ENCODE data around the gene GSTM4.

GSTM4 gene

DNA sequence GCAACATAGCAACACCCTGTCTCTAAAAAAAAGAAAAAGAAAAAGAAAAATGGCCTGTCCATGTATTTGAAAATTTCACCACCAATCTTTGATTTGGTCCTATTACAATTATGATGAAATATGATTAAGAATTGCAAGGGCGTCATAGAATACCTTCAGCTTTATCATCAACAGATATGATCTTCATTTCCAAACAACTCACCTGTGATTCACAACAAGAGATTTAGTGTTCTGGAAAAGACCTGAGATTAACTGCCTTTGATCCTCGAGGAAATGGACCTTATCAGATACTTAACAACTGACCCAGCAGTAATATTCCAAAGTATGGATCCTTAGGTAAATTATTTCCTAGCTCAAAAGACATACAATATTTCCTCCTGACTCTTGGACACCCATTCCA, 3.5 kb upstream of the GSTM4 start:
- H3K36me3 ChIP-seq (ENCODE audit: insufficient read depth, low read length) = no peaks in the 10 kb centered on the region
- no peaks in the 10 kb centered on the region for H3K9me3 ChIP-seq (ENCODE audit: low read length)
- H3K27ac ChIP-seq (ENCODE audit: low read depth, low read length, poor library complexity, severe bottlenecking) = no peak overlapping the region
- 0 out of 2 replicates have a peak, but pooled peaks cover 8% of the 10 kb centered on the region for H3K27me3 ChIP-seq (ENCODE audit: insufficient read depth, low read length)
- no peaks in the 10 kb centered on the region for H4K20me1 ChIP-seq (ENCODE audit: insufficient read depth, low read length)
- no peak for TF ChIP-seq EZH2 (IDR thresholded peaks at IDR 0.05; ENCODE audit: borderline replicate concordance, low read length)
- TF ChIP-seq, protein P1, sequence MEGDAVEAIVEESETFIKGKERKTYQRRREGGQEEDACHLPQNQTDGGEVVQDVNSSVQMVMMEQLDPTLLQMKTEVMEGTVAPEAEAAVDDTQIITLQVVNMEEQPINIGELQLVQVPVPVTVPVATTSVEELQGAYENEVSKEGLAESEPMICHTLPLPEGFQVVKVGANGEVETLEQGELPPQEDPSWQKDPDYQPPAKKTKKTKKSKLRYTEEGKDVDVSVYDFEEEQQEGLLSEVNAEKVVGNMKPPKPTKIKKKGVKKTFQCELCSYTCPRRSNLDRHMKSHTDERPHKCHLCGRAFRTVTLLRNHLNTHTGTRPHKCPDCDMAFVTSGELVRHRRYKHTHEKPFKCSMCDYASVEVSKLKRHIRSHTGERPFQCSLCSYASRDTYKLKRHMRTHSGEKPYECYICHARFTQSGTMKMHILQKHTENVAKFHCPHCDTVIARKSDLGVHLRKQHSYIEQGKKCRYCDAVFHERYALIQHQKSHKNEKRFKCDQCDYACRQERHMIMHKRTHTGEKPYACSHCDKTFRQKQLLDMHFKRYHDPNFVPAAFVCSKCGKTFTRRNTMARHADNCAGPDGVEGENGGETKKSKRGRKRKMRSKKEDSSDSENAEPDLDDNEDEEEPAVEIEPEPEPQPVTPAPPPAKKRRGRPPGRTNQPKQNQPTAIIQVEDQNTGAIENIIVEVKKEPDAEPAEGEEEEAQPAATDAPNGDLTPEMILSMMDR (IDR thresholded peaks at IDR 0.05; ENCODE audit: low read length) = no peak
- H3K9ac ChIP-seq (ENCODE audit: low read length) = no peak overlapping the region
- H3F3A ChIP-seq (ENCODE audit: insufficient read depth, low read length) = 0 out of 2 replicates have a peak, but pooled peaks cover 3% of the 10 kb centered on the region
- H3K79me2 ChIP-seq (ENCODE audit: insufficient read depth, low read length) = no peaks in the 10 kb centered on the region
- H2AFZ ChIP-seq (ENCODE audit: low read length) = no peak overlapping the region
- H3K4me3 ChIP-seq (ENCODE audit: low read depth, low read length, poor library complexity, severe bottlenecking) = no peak overlapping the region
- peaks cover 20% of the 10 kb centered on the region for H3K4me1 ChIP-seq (ENCODE audit: insufficient read depth, low read length, severe bottlenecking)
- no peak overlapping the region for H3K4me2 ChIP-seq (ENCODE audit: low read length)
- no peaks in the 10 kb centered on the region for H3K9me2 ChIP-seq (ENCODE audit: low read depth, low read length)

GRCh38 chr1:109653306-109653705, 2.6 kb upstream of the GSTM4 start:
- no peak overlapping the region for H3K27ac ChIP-seq (ENCODE audit: low read depth, low read length, poor library complexity, severe bottlenecking)
- H3K36me3 ChIP-seq (ENCODE audit: insufficient read depth, low read length) = no peaks in the 10 kb centered on the region
- no peaks in the 10 kb centered on the region for H3K9me2 ChIP-seq (ENCODE audit: low read depth, low read length)
- no peak overlapping the region for H2AFZ ChIP-seq (ENCODE audit: low read length)
- no peaks in the 10 kb centered on the region for H3K79me2 ChIP-seq (ENCODE audit: insufficient read depth, low read length)
- no peak overlapping the region for H3K4me3 ChIP-seq (ENCODE audit: low read depth, low read length, poor library complexity, severe bottlenecking)
- no peaks in the 10 kb centered on the region for H3K9me3 ChIP-seq (ENCODE audit: low read length)
- TF ChIP-seq EZH2 (IDR thresholded peaks at IDR 0.05; ENCODE audit: borderline replicate concordance, low read length) = no peak
- TF ChIP-seq, protein P1 (IDR thresholded peaks at IDR 0.05; ENCODE audit: low read length) = no peak
- peaks cover 20% of the 10 kb centered on the region for H3K4me1 ChIP-seq (ENCODE audit: insufficient read depth, low read length, severe bottlenecking)
- 0 out of 2 replicates have a peak, but pooled peaks cover 8% of the 10 kb centered on the region for H3K27me3 ChIP-seq (ENCODE audit: insufficient read depth, low read length)
- no peak overlapping the region for H3K4me2 ChIP-seq (ENCODE audit: low read length)
- H3F3A ChIP-seq (ENCODE audit: insufficient read depth, low read length) = 0 out of 2 replicates have a peak, but pooled peaks cover 3% of the 10 kb centered on the region
- no peaks in the 10 kb centered on the region for H4K20me1 ChIP-seq (ENCODE audit: insufficient read depth, low read length)
- H3K9ac ChIP-seq (ENCODE audit: low read length) = no peak overlapping the region

DNA sequence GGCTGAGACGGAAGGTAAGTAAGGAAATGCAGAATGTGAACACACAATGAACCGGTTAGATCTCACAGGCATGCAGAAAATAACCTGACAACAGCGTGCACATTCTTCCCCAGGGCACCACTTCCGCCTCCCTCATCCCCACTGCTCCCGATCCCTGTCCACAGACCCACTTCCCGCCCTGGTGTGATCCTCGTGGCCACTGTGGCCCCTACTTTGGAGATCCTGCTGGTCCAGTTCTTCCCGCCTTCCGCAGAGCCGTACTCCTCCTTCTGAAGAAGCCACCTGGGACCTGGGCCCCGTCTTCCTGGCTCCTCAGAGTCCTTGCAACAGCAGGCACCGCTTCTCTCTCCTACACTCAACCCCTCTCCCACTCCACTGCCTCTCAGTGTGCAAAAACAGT, 1.4 kb upstream of the GSTM4 start:
- Histone ChIP-seq H2AFZ (ENCODE audit: low read length) (no peak overlapping the region), H3K27me3 (ENCODE audit: insufficient read depth, low read length) (0 out of 2 replicates have a peak, but pooled peaks cover 8% of the 10 kb centered on the region), H3F3A (ENCODE audit: insufficient read depth, low read length) (0 out of 2 replicates have a peak, but pooled peaks cover 3% of the 10 kb centered on the region), H3K9me2 (ENCODE audit: low read depth, low read length) (no peaks in the 10 kb centered on the region), H3K79me2 (ENCODE audit: insufficient read depth, low read length) (no peaks in the 10 kb centered on the region), H3K4me1 (ENCODE audit: insufficient read depth, low read length, severe bottlenecking) (peaks cover 16% of the 10 kb centered on the region), H3K4me3 (ENCODE audit: low read depth, low read length, poor library complexity, severe bottlenecking) (no peak overlapping the region), H3K4me2 (ENCODE audit: low read length) (no peak overlapping the region), H3K36me3 (ENCODE audit: insufficient read depth, low read length) (no peaks in the 10 kb centered on the region), H4K20me1 (ENCODE audit: insufficient read depth, low read length) (no peaks in the 10 kb centered on the region), H3K27ac (ENCODE audit: low read depth, low read length, poor library complexity, severe bottlenecking) (no peak overlapping the region), H3K9me3 (ENCODE audit: low read length) (no peaks in the 10 kb centered on the region), H3K9ac (ENCODE audit: low read length) (no peak overlapping the region)
- TF ChIP-seq, protein P1 (IDR thresholded peaks at IDR 0.05; ENCODE audit: low read length) = no peak
- TF ChIP-seq EZH2 (IDR thresholded peaks at IDR 0.05; ENCODE audit: borderline replicate concordance, low read length) = no peak
